SIG-M5 treated with dmso at 0.1 percent for 504 hours (cell line): ENCODE results near the gene ZNF337.
"Not testable (repeated sequence)": the region's sequence is repeated elsewhere in the genome, so short reads cannot be mapped to it uniquely, and the experiment has no call there.

Source experiments
- DNase-seq: peaks from one replicate; lab custom pipeline; 2025; ENCODE audit not compliant: unreplicated experiment; lab: John Stamatoyannopoulos, UW

ZNF337 gene

GRCh38 chr20:25696371-25697131 is at the start of gene ZNF337:
ZNF337 (minus strand) TSS chr20:25696853; CDS start chr20:25686417, 10,436 bp downstream.
- peak; percentile 94 for DNase-seq

GRCh38 chr20:25745738-25746137 is 49.1 kb upstream of the ZNF337 start:
- no peak for DNase-seq

GRCh38 chr20:25745100-25745499 is 48.4 kb upstream of the ZNF337 start:
- DNase-seq: no peak

- DNase-seq: no peak
These were observed 47.6 kb upstream of the ZNF337 start for GRCh38 chr20:25744261-25744660.

GRCh38 chr20:25741088-25741487 is 44.4 kb upstream of the ZNF337 start:
- DNase-seq: no peak

GRCh38 chr20:25739615-25740320 is 43.1 kb upstream of the ZNF337 start:
- DNase-seq: no peak

GRCh38 chr20:25738198-25738597 is 41.5 kb upstream of the ZNF337 start:
- no peak for DNase-seq

- DNase-seq: no peak
These were observed 37.2 kb upstream of the ZNF337 start for GRCh38 chr20:25733903-25734302.

- no peak for DNase-seq
These were observed 34.2 kb upstream of the ZNF337 start for GRCh38 chr20:25730862-25731261.

- DNase-seq: no peak
These were observed 29.7 kb upstream of the ZNF337 start for GRCh38 chr20:25726357-25726756.

- DNase-seq: no peak
These were observed 29.0 kb upstream of the ZNF337 start for GRCh38 chr20:25725639-25726038.

- no peak for DNase-seq
These were observed 27.3 kb upstream of the ZNF337 start for GRCh38 chr20:25723975-25724374.

GRCh38 chr20:25720285-25720684 is 23.6 kb upstream of the ZNF337 start:
- DNase-seq: no peak

GRCh38 chr20:25718896-25719809 is 22.5 kb upstream of the ZNF337 start:
- DNase-seq: not testable (repeated sequence)

- DNase-seq: no peak
These were observed 11.0 kb upstream of the ZNF337 start for GRCh38 chr20:25707695-25708094.

- DNase-seq: no peak
These were observed 10.1 kb upstream of the ZNF337 start for GRCh38 chr20:25706793-25707192.

GRCh38 chr20:25705830-25706351 is 9.2 kb upstream of the ZNF337 start:
- no peak for DNase-seq

- DNase-seq: not testable (repeated sequence)
These were observed 7.7 kb upstream of the ZNF337 start for GRCh38 chr20:25704303-25704702.

GRCh38 chr20:25700835-25701234 is 4.2 kb upstream of the ZNF337 start:
- not testable (repeated sequence) for DNase-seq

GRCh38 chr20:25699914-25700313 is 3.3 kb upstream of the ZNF337 start:
- DNase-seq: no peak

GRCh38 chr20:25697132-25697446 is 436 bp upstream of the ZNF337 start:
- no peak for DNase-seq
